Esophagus muscularis mucosa (tissue), 4 donors: ENCODE results near the gene LAMP2. TPM values are rescaled to one million over a fixed set of nuclear protein-coding genes. Genes with fewer than 3 reads are reported as not detected.

ENCODE experiments used
- DNase-seq: peaks from one replicate; pipeline ENCODE4 v3.0.0-alpha.2; 2017; ENCODE audit errors: extremely low spot score
- H3K27ac ChIP-seq, 4 donors: fragments of 200-600 bp; sonication (generic); replicated peaks in 1 of 4; 1 replicate in 3 of 4; 2 replicates in 1 of 4; pipeline ENCODE4 v1.5.1; 2016 to 2019; ENCODE audit warnings: mild to moderate bottlenecking in 1 of 4
- H3K27me3 ChIP-seq, 4 donors: fragments of 200-600 bp; sonication (generic); one replicate each; pipeline versions ENCODE4 v1.5.1 to v1.6.0; 2016 to 2019
- H3K36me3 ChIP-seq, 4 donors: fragments of 200-600 bp; sonication (generic); one replicate each; pipeline ENCODE4 v1.5.1; 2016 to 2019
- H3K4me1 ChIP-seq, 4 donors: fragments of 200-600 bp; sonication (generic); one replicate each; pipeline ENCODE4 v1.5.1; 2016 to 2019
- H3K4me3 ChIP-seq, 4 donors: fragments of 200-600 bp; sonication (generic); 1 replicate in 2 of 4; 2 replicates in 2 of 4; pipeline ENCODE4 v1.5.1; 2016 to 2019; ENCODE audit warnings: mild to moderate bottlenecking in 4 of 4, moderate library complexity in 1 of 4
- H3K9me3 ChIP-seq, 4 donors: fragments of 200-600 bp; sonication (generic); 1 replicate in 3 of 4; 2 replicates in 1 of 4; pipeline ENCODE4 v1.5.1; 2016 to 2019
- CTCF ChIP-seq, 3 experiments: fragments of 200-600 bp in 2 of 3; fragments of 450-650 bp in 1 of 3; sonication (generic) in 2 of 3; IDR thresholded peaks; one replicate each; pipeline ENCODE4 v1.5.1; 2017 to 2019; ENCODE audit warnings: antibody characterized with exemption in 3 of 3, mild to moderate bottlenecking in 2 of 3, moderate library complexity in 1 of 3
- EP300 ChIP-seq: sonication (generic); formaldehyde crosslinking; IDR thresholded peaks from one replicate; pipeline ENCODE4 v1.6.1; 2017; ENCODE audit warnings: antibody characterized with exemption
- POLR2A ChIP-seq: fragments of 450-650 bp; IDR thresholded peaks from one replicate; pipeline ENCODE4 v1.6.1; 2017; ENCODE audit warnings: antibody characterized with exemption, moderate library complexity, mild to moderate bottlenecking, low read depth
- POLR2AphosphoS5 ChIP-seq, 2 donors: sonication (generic); formaldehyde crosslinking; IDR thresholded peaks; one replicate each; pipeline ENCODE4 v1.6.1; 2017; ENCODE audit warnings: antibody characterized with exemption in 2 of 2
- WGBS: methylation state at CpG from one replicate; pipeline ENCODE4 v1.1.5; 2018; 5-methylcytosine and 5-hydroxymethylcytosine counted together
- intact Hi-C: fragments of 100-400 bp; cut with DNase I; formaldehyde crosslinking; loops from one replicate; pipeline ENCODE4 v1.15.1; 2023
- total RNA-seq, 4 donors: library from RNA; depleted of rRNA; stranded (reverse); fragments of >200 nt; gene quantifications; one replicate each; pipeline versions ENCODE4 v1.1.0 to v1.2.1, GENCODE V29; 2016

LAMP2 gene
- total RNA-seq = 10 to 100 TPM; 57.3 to 81.2 (median 67.5) TPM

- no peak for TF ChIP-seq EP300
- no peak for TF ChIP-seq CTCF (IDR thresholded peaks at IDR 0.05)
- peak; percentile 90 to 95 for TF ChIP-seq POLR2AphosphoS5 (IDR thresholded peaks at IDR 0.05)
- TF ChIP-seq POLR2A = peak; percentile 72
- intact Hi-C loops = loop anchor here (5.0 kb wide), 1 partner anchor 227 kb away; no protein-coding TSS in a partner anchor
- H3K4me3 ChIP-seq = peak within 1 kb of the TSS; percentile 57 to 79 (median 62)
- H3K9me3 ChIP-seq = no peaks in the 10 kb centered on the region
- peaks cover 15 to 38% (median 21%) of the 10 kb centered on the region in 4 donors for H3K4me1 ChIP-seq
- WGBS = 34% methylated on average over 44 of the region's 50 CpGs
- DNase-seq = peak; percentile 95
- H3K36me3 ChIP-seq = no peaks in the 10 kb centered on the region
- H3K27me3 ChIP-seq = no peaks in the 10 kb centered on the region
- peak within 1 kb of the TSS; percentile 81 to 91 (median 90) for H3K27ac ChIP-seq
These were observed at the start of gene LAMP2 for GRCh38 chrX:120468825-120469525. TSS of gene LAMP2 (minus strand) at chrX:120469296. CDS start at chrX:120469169, 127 bp downstream.

- H3K4me1 ChIP-seq = no peaks in the 10 kb centered on the region
- no peak for TF ChIP-seq POLR2AphosphoS5 (IDR thresholded peaks at IDR 0.05)
- TF ChIP-seq EP300 = no peak
- TF ChIP-seq CTCF (IDR thresholded peaks at IDR 0.05) = no peak
- TF ChIP-seq POLR2A = no peak
- no peaks in the 10 kb centered on the region for H3K9me3 ChIP-seq
- H3K4me3 ChIP-seq = no peak overlapping the region
- intact Hi-C loops = no loop called here
- no peak for DNase-seq
- H3K27ac ChIP-seq = no peak overlapping the region
- no peaks in the 10 kb centered on the region for H3K36me3 ChIP-seq
- 89% methylated on average over 3 of the region's 3 CpGs for WGBS
- H3K27me3 ChIP-seq = no peaks in the 10 kb centered on the region
These were observed 48.8 kb upstream of the LAMP2 start for GRCh38 chrX:120517936-120518335.

- H3K36me3 ChIP-seq = no peaks in the 10 kb centered on the region
- intact Hi-C loops = no loop called here
- WGBS = 44% methylated on average over 1 of the region's 1 CpG
- H3K4me1 ChIP-seq = no peaks in the 10 kb centered on the region
- no peak overlapping the region for H3K4me3 ChIP-seq
- H3K27me3 ChIP-seq = no peaks in the 10 kb centered on the region
- TF ChIP-seq POLR2A (no peak), EP300 (no peak), CTCF (IDR thresholded peaks at IDR 0.05) (no peak)
- DNase-seq = no peak
- H3K27ac ChIP-seq = no peak overlapping the region
- H3K9me3 ChIP-seq = no peaks in the 10 kb centered on the region
These were observed 45.1 kb upstream of the LAMP2 start for GRCh38 chrX:120514236-120514635.

GRCh38 chrX:120512627-120513026 is 43.5 kb upstream of the LAMP2 start:
- intact Hi-C loops = no loop called here
- Histone ChIP-seq H3K36me3 (no peaks in the 10 kb centered on the region), H3K27ac (no peak overlapping the region), H3K4me3 (no peak overlapping the region), H3K27me3 (no peaks in the 10 kb centered on the region), H3K4me1 (no peaks in the 10 kb centered on the region), H3K9me3 (no peaks in the 10 kb centered on the region)
- DNase-seq = no peak
- TF ChIP-seq POLR2A (no peak), POLR2AphosphoS5 (IDR thresholded peaks at IDR 0.05) (no peak), EP300 (no peak), CTCF (IDR thresholded peaks at IDR 0.05) (no peak)
- WGBS = 75% methylated on average over 2 of the region's 2 CpGs
